ENCODE measurements around the gene EFCAB14.

- TF ChIP-seq CTCF (IDR thresholded peaks at IDR 0.05) = no peak
- TF ChIP-seq POLR2A (IDR thresholded peaks at IDR 0.05) = no peak
These were observed 581 bp downstream of the EFCAB14 start for GRCh38 chr1:46718340-46718726.
